K562 (cell line): ENCODE data around the gene TIGD4. TPM values are rescaled to one million over a fixed set of nuclear protein-coding genes. Genes with fewer than 3 reads are reported as not detected.

Source experiments
- BRF1 ChIP-seq: IDR thresholded peaks from 3 replicates; pipeline ENCODE4 v1.6.1; 2011; ENCODE audit warnings: borderline replicate concordance, mild to moderate bottlenecking; ENCODE audit not compliant: insufficient read length; ENCODE audit errors: extremely low read depth
- CREBBP ChIP-seq: IDR thresholded peaks from one replicate; pipeline ENCODE4 v1.6.1; 2012; ENCODE audit warnings: low read depth, mild to moderate bottlenecking, control low read depth, inconsistent platforms, low read length
- DACH1 ChIP-seq: fragments of 450-650 bp; IDR thresholded peaks from 2 replicates; pipeline ENCODE4 v1.6.1; 2018; ENCODE audit not compliant: partially characterized antibody
- HNRNPLL ChIP-seq: fragments of 200-400 bp; formaldehyde crosslinking; IDR thresholded peaks from 2 replicates; pipeline ENCODE4 v1.6.1; 2017; ENCODE audit warnings: low read length, low read depth, mild to moderate bottlenecking; ENCODE audit not compliant: poor library complexity, severe bottlenecking
- JUND ChIP-seq, 2 experiments: IDR thresholded peaks; 2 replicates in 1 of 2; 3 replicates in 1 of 2; pipeline ENCODE4 v1.6.1; 2011; ENCODE audit warnings: borderline replicate concordance in 2 of 2, low read depth in 2 of 2, low read length in 2 of 2, improper control_type of control experiment in 1 of 2, missing biosample characterization in 1 of 2, missing genetic modification characterization in 1 of 2, missing genetic modification reagents in 1 of 2
- KDM1A ChIP-seq, 2 experiments: fragments of 450-650 bp; IDR thresholded peaks; 2 replicates each; pipeline ENCODE4 v1.6.1; 2016; ENCODE audit warnings: mild to moderate bottlenecking in 2 of 2
- MTF1 ChIP-seq: fragments of 250-450 bp; sonication (Bioruptor Pico); IDR thresholded peaks from 2 replicates; pipeline ENCODE4 v1.9.0; 2021; ENCODE audit warnings: moderate library complexity, mild to moderate bottlenecking, inconsistent platforms, borderline replicate concordance
- NRF1 ChIP-seq, 2 experiments: fragments of 450-650 bp; IDR thresholded peaks in 1 of 2; conservative IDR thresholded peaks in 1 of 2; 2 replicates each; pipeline ENCODE4 v1.6.1; 2014; ENCODE audit warnings: mild to moderate bottlenecking in 2 of 2
- SMARCA4 ChIP-seq: fragments of 450-650 bp; IDR thresholded peaks from 2 replicates; pipeline ENCODE4 v1.6.1; 2016
- SNIP1 ChIP-seq: fragments of 450-650 bp; IDR thresholded peaks from 2 replicates; pipeline ENCODE4 v1.7.1; 2017; ENCODE audit warnings: low read depth, mild to moderate bottlenecking
- TBL1XR1 ChIP-seq, 2 experiments: IDR thresholded peaks; 2 replicates each; pipeline ENCODE4 v1.6.1; 2012; ENCODE audit warnings: improper control_type of control experiment in 2 of 2, low read length in 2 of 2, mild to moderate bottlenecking in 1 of 2
- ZKSCAN1 ChIP-seq: fragments of 150-350 bp; IDR thresholded peaks from 2 replicates; pipeline ENCODE4 v1.6.1; 2016; ENCODE audit warnings: low read depth, low read length
- ZNF134 ChIP-seq: fragments of 250-450 bp; sonication (Bioruptor Pico); conservative IDR thresholded peaks from 2 replicates; pipeline ENCODE4 v1.4.0; 2020
- ZNF551 ChIP-seq: fragments of 250-450 bp; sonication (Bioruptor Pico); IDR thresholded peaks from 2 replicates; pipeline ENCODE4 v1.5.0; 2021; ENCODE audit warnings: mild to moderate bottlenecking, moderate library complexity
- ZNF77 ChIP-seq: fragments of 250-450 bp; sonication (Bioruptor Pico); IDR thresholded peaks from 2 replicates; pipeline ENCODE4 v1.5.0; 2020
- polyA plus RNA-seq, 8 experiments: library from polyadenylated mRNA; depleted of rRNA in 4 of 8; stranded (reverse) in 5 of 8; unstranded in 3 of 8; fragments of >200 nt; fragmentation: Nextera tagmentation in 2 of 8; fragmentation: Illumina TruSeq in 1 of 8; extraction: Ambion mirVana in 2 of 8; extraction: Trizol in 1 of 8; gene quantifications; 2 replicates each; pipeline versions ENCODE4 v1.2.1 to v1.2.3, GENCODE V29; 2011 to 2014; ENCODE audit warnings: inconsistent platforms in 1 of 8, missing spikeins in 1 of 8
- total RNA-seq, 7 experiments: library from RNA; depleted of rRNA in 6 of 7; stranded (reverse); fragments of >200 nt in 6 of 7; fragmentation: Illumina TruSeq in 2 of 7; extraction: Trizol in 2 of 7; gene quantifications; 2 replicates each; pipeline versions ENCODE4 v1.2.1 to v1.2.3, GENCODE V29; 2011 to 2021; ENCODE audit warnings: low replicate concordance in 1 of 7
- TF ChIP-seq, protein P1 (sequence below): fragments of 250-450 bp; sonication (Bioruptor Pico); IDR thresholded peaks from 2 replicates; pipeline ENCODE4 v1.5.0; 2021; ENCODE audit warnings: mild to moderate bottlenecking, moderate library complexity
- TF ChIP-seq, protein P2 (sequence below): sonication (generic); formaldehyde crosslinking; IDR thresholded peaks from 2 replicates; pipeline ENCODE4 v1.9.0; 2022; ENCODE audit warnings: mild to moderate bottlenecking, missing genetic modification reagents
- TF ChIP-seq, protein P3 (sequence below): sonication (generic); formaldehyde crosslinking; IDR thresholded peaks from 2 replicates; pipeline ENCODE4 v1.8.0; 2022; ENCODE audit warnings: missing genetic modification reagents, mild to moderate bottlenecking, moderate library complexity, borderline replicate concordance
- TF ChIP-seq, protein P4 (sequence below): IDR thresholded peaks from 2 replicates; pipeline ENCODE4 v1.6.1; 2012; ENCODE audit warnings: low read depth, low read length, improper control_type of control experiment, borderline replicate concordance
- TF ChIP-seq, protein P5 (sequence below): sonication (generic); formaldehyde crosslinking; IDR thresholded peaks from 2 replicates; pipeline ENCODE4 v1.8.1; 2023; ENCODE audit warnings: mild to moderate bottlenecking, missing genetic modification reagents, moderate library complexity

TIGD4 gene
- total and polyA plus RNA-seq, 9 of the 15 experiments (the other 6 are each of a cell fraction or from before 2014, with no cell fraction given) = 0.07 to 0.28 (median 0.18) TPM

DNA sequence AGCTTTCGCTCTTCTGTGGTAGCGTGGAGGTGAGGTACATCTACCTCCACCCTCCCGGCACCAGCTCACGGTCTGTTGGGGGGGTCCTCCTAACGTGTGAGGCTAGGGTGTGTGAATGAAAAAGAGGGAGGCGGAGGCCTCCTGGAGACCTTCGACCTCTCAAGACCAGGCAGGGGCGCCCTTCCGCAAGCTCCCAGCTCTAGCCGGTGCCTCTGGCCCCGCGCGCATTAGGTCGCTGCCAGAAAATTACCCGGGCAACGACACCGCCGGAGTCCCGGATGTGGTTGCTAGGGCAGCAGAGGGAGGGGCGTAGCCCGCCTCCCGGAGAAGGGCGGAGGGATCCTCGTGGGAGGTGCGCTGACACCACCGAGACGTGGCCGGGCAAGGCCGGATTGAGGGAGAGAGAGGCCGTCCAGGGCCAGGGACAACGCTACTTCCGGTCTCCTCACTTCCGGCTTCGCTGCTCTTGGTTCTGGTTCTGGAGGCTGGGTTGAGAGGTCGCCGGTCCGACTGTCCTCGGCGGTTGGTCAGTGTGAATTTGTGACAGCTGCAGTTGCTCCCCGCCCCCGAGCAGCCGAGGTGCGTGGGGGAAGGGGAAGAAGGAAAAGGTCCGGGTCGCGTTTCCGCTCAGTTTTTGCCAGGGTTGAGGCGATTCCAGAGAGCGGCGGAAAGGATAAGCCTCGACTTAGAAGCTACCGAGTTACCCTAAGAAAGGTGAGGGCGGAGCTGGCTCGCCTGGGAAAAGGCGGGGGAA lies at the start of gene TIGD4, which contains the start of gene ARFIP1 (continued):
- TF ChIP-seq, protein P1, sequence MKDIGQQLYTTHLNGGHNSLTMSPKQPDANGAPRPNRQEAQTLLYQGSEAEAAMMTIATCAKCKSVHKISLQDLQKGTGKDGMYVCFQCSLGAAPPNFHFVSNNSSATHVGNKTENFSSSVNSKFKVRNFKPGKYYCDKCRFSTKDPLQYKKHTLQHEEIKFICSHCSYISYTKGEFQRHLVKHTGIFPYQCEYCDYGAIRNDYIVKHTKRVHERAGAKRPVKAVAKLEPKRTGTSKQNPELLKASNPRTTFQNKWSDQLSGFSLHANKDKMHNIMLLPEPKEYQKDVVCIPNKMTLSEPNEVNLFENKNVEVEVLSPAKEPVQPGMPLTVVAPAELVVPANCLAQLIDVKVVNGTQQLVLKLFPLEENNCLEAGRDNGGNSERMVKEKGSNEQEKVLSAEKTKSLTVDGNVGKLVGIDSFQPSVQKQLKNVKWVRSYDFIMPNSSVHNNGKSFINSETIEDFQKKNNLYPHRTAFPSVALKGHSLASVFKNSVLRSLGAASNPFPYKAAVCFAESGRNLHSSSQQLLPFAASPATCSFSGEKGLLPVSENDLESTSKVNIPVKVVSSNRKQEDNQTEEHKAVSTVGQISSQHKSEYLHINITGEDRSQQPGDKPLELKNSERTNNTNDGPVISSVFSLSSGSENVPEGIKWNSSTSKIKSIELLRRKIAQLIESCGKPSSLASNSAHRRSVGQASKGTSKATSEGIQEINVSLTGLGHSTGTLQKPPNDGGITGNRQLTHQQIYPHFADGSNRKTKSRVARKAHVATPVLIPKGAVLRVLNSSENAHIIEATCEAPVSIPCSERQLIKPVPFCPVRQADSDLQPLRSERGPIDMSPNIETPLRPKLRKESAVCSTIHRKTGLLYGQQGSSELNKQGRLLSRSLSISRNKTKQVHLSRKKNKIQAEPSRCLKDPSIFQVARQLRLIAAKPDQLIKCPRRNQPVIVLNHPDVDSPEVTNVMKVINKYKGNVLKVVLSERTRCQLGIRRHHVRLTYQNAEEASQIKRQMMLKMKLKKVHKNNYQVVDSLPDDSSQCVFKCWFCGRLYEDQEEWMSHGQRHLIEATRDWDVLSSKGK (CRISPR knock-in tag) = no peak
- TF ChIP-seq DACH1 (no peak), TBL1XR1 (IDR thresholded peaks at IDR 0.05; ENCODE audit: low read length in 2 of 2) (no peak), CREBBP (no peak), NRF1 (conservative IDR thresholded peaks at IDR 0.05 in 1 of 2, IDR thresholded peaks at IDR 0.05 in 1 of 2) (peak; percentile 86 to 88), ZNF77 (no peak), JUND (IDR thresholded peaks at IDR 0.05; ENCODE audit: borderline replicate concordance, low read depth, low read length) (peak; percentile 34), JUND (tag; IDR thresholded peaks at IDR 0.05; ENCODE audit: borderline replicate concordance, low read depth, low read length) (no peak; the same call in 2 of the 3 replicates), SMARCA4 (no peak), SNIP1 (peak; percentile 67; the same call in 1 of the 2 replicates), KDM1A (IDR thresholded peaks at IDR 0.05) (no peak), ZNF134 (no peak), BRF1 (no peak), HNRNPLL (peak; percentile 37), ZNF551 (CRISPR knock-in tag) (no peak), MTF1 (no peak), ZKSCAN1 (peak; percentile 23; the same call in 1 of the 2 replicates)
- TF ChIP-seq, protein P2, sequence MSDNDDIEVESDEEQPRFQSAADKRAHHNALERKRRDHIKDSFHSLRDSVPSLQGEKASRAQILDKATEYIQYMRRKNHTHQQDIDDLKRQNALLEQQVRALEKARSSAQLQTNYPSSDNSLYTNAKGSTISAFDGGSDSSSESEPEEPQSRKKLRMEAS (CRISPR knock-in tag) = peak; percentile 61; the same call in 1 of the 2 replicates
- TF ChIP-seq, protein P3, sequence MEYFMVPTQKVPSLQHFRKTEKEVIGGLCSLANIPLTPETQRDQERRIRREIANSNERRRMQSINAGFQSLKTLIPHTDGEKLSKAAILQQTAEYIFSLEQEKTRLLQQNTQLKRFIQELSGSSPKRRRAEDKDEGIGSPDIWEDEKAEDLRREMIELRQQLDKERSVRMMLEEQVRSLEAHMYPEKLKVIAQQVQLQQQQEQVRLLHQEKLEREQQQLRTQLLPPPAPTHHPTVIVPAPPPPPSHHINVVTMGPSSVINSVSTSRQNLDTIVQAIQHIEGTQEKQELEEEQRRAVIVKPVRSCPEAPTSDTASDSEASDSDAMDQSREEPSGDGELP = peak; percentile 82
- TF ChIP-seq, protein P4, sequence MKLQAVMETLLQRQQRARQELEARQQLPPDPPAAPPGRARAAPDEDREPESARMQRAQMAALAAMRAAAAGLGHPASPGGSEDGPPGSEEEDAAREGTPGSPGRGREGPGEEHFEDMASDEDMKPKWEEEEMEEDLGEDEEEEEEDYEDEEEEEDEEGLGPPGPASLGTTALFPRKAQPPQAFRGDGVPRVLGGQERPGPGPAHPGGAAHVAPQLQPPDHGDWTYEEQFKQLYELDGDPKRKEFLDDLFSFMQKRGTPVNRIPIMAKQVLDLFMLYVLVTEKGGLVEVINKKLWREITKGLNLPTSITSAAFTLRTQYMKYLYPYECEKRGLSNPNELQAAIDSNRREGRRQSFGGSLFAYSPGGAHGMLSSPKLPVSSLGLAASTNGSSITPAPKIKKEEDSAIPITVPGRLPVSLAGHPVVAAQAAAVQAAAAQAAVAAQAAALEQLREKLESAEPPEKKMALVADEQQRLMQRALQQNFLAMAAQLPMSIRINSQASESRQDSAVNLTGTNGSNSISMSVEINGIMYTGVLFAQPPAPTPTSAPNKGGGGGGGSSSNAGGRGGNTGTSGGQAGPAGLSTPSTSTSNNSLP = no peak
- TF ChIP-seq, protein P5, sequence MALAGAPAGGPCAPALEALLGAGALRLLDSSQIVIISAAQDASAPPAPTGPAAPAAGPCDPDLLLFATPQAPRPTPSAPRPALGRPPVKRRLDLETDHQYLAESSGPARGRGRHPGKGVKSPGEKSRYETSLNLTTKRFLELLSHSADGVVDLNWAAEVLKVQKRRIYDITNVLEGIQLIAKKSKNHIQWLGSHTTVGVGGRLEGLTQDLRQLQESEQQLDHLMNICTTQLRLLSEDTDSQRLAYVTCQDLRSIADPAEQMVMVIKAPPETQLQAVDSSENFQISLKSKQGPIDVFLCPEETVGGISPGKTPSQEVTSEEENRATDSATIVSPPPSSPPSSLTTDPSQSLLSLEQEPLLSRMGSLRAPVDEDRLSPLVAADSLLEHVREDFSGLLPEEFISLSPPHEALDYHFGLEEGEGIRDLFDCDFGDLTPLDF (CRISPR knock-in tag) = no peak
